Adrenal gland (tissue), 12 donors: ENCODE results near the gene FGF12. TPM values are rescaled to one million over a fixed set of nuclear protein-coding genes. Genes with fewer than 3 reads are reported as not detected.

Experiments
- DNase-seq, 7 donors: peaks; one replicate each; pipeline ENCODE4 v3.0.0-alpha.2; 2019 to 2020
- H3K27ac ChIP-seq, 5 donors: fragments of 200-600 bp; sonication (generic) in 4 of 5; 1 replicate in 3 of 5; 2 replicates in 2 of 5; pipeline versions ENCODE4 v1.5.1 to v1.8.0; 2016 to 2020; ENCODE audit warnings: mild to moderate bottlenecking in 1 of 5
- H3K27me3 ChIP-seq: fragments of 200-600 bp; 2 replicates; pipeline ENCODE4 v1.8.0; 2021
- H3K36me3 ChIP-seq, 2 donors: fragments of 200-600 bp; replicated peaks in 1 of 2; 1 replicate in 1 of 2; 2 replicates in 1 of 2; pipeline versions ENCODE4 v1.5.1 to v1.8.0; 2018 to 2022
- H3K4me1 ChIP-seq, 2 donors: fragments of 200-600 bp; replicated peaks in 1 of 2; 1 replicate in 1 of 2; 2 replicates in 1 of 2; pipeline versions ENCODE4 v1.5.1 to v1.8.0; 2018 to 2021
- H3K4me3 ChIP-seq, 4 donors: fragments of 200-600 bp; sonication (generic) in 3 of 4; one replicate each; pipeline ENCODE4 v1.5.1; 2016 to 2018
- H3K9me3 ChIP-seq, 3 donors: fragments of 200-600 bp; sonication (generic) in 1 of 3; replicated peaks in 1 of 3; 1 replicate in 2 of 3; 2 replicates in 1 of 3; pipeline versions ENCODE4 v1.5.1 to v1.8.0; 2016 to 2021
- CTCF ChIP-seq, 6 experiments: fragments of 450-650 bp in 4 of 6; fragments of 200-600 bp in 2 of 6; sonication (generic) in 1 of 6; IDR thresholded peaks; 1 replicate in 5 of 6; 2 replicates in 1 of 6; pipeline versions ENCODE4 v1.5.1 to v1.8.0; 2016 to 2021; ENCODE audit warnings: antibody characterized with exemption in 6 of 6, mild to moderate bottlenecking in 2 of 6, moderate library complexity in 1 of 6
- POLR2A ChIP-seq, 2 donors: fragments of 450-650 bp; IDR thresholded peaks; one replicate each; pipeline ENCODE4 v1.6.1; 2017; ENCODE audit warnings: antibody characterized with exemption in 2 of 2, mild to moderate bottlenecking in 2 of 2, moderate library complexity in 1 of 2
- WGBS, 4 donors: extraction: QIAGEN DNeasy Blood & Tissue Kit in 2 of 4; methylation state at CpG; one replicate each; pipeline versions ENCODE4 v1.1.5 to v1.1.7; 2013 to 2017; 5-methylcytosine and 5-hydroxymethylcytosine counted together
- intact Hi-C, 2 donors: fragments of 100-400 bp; cut with DNase I; formaldehyde crosslinking; loops; one replicate each; pipeline versions ENCODE4 v1.14.1 to v1.15.0; 2022 to 2023
- polyA plus RNA-seq, 3 donors: library from polyadenylated mRNA; stranded (reverse); fragments of 200-250 nt in 2 of 3; fragments of 350-450 nt in 1 of 3; fragmentation: Illumina TruSeq in 1 of 3; extraction: RNeasy Lipid Tissue Mini Kit (QIAGEN cat#74804) in 1 of 3; gene quantifications; one replicate each; pipeline ENCODE4 v1.2.3, GENCODE V29; 2013 to 2014
- total RNA-seq, 9 donors: library from RNA; depleted of rRNA in 4 of 9; stranded (reverse); fragments of >200 nt in 4 of 9; fragments of 120-200 nt in 1 of 9; fragmentation: NEBNext Ultra II Directional in 1 of 9; extraction: Animal tissue kit (Norgen Biotek cat#: 25700) in 1 of 9; gene quantifications; one replicate each; pipeline versions ENCODE4 v1.1.0 to v1.2.4, GENCODE V29; 2013 to 2023
- donor health status: healthy with polysubstance abuse.
- donor health status: Bipolar disorder and iron deficiency.
- donor health status: DM: yes; HTN: yes; CAD: no.
- donor health status: DM: no; HTN: no; CAD: no.
- donor health status: DM: no; HTN: no; CAD: no.
- donor health status: DM: yes; HTN: yes; CAD: no.

Gene FGF12
- total and polyA plus RNA-seq, 12 donors: 23.3 to 286 (median 81.3) TPM

- no peak overlapping the region for H3K27ac ChIP-seq
- TF ChIP-seq CTCF (IDR thresholded peaks at IDR 0.05): no peak
- TF ChIP-seq POLR2A (IDR thresholded peaks at IDR 0.05): no peak
Observed at GRCh38 chr3:192313605-192314004, 413.7 kb downstream of the FGF12 start.

GRCh38 chr3:192307631-192308030 lies 419.7 kb downstream of the FGF12 start:
- Histone ChIP-seq H3K27me3 (no peaks in the 10 kb centered on the region), H3K4me3 (no peak overlapping the region), H3K36me3 (no peaks in the 10 kb centered on the region), H3K27ac (no peak overlapping the region), H3K4me1 (peaks cover 0 to 5% of the 10 kb centered on the region in 2 donors), H3K9me3 (no peaks in the 10 kb centered on the region)
- TF ChIP-seq CTCF (IDR thresholded peaks at IDR 0.05): no peak
- no peak for TF ChIP-seq POLR2A (IDR thresholded peaks at IDR 0.05)
- DNase-seq: no peak
- WGBS, 4 donors: 70 to 82% (median 78%) methylated on average over 3 of the region's 3 CpGs
- intact Hi-C loops: no loop called here

More at GRCh38 chr3:192313605-192314004, 413.7 kb downstream of the FGF12 start:
- no peak for DNase-seq
- Histone ChIP-seq H3K36me3 (no peaks in the 10 kb centered on the region), H3K4me1 (peaks cover 0 to 11% of the 10 kb centered on the region in 2 donors), H3K4me3 (no peak overlapping the region), H3K9me3 (no peaks in the 10 kb centered on the region), H3K27me3 (no peaks in the 10 kb centered on the region)
- intact Hi-C loops: no loop called here

DNA sequence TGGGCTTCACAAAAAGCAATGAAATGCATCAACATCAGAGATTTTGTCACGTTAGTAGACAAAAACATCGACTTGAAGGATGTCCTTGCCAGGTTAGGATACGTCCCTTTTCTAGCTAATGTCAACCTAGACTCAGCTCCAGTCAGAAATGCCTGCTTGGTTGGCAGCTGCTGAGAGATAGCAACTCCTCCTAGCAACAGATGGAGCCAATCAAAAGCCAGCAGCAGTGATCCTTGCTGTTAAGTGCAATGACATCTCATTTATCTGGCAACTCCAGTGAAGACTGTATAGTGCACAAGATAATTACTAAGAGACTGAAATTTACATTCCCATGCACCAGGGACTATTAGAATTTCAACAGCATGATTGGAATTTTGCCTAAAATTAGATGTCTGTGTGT lies 424.1 kb downstream of the FGF12 start:
- Histone ChIP-seq H3K27ac (no peak overlapping the region), H3K4me3 (no peak overlapping the region), H3K4me1 (peaks cover 0 to 5% of the 10 kb centered on the region in 2 donors), H3K9me3 (no peaks in the 10 kb centered on the region), H3K36me3 (no peaks in the 10 kb centered on the region), H3K27me3 (no peaks in the 10 kb centered on the region)
- intact Hi-C loops: no loop called here
- DNase-seq: peak in 5 of 7 donors; percentile 14 to 62 (median 26)
- no peak for TF ChIP-seq CTCF (IDR thresholded peaks at IDR 0.05)
- no peak for TF ChIP-seq POLR2A (IDR thresholded peaks at IDR 0.05)
- 27 to 52% (median 30%) methylated on average over 3 of the region's 3 CpGs for WGBS, 4 donors

GRCh38 chr3:192302721-192303120 lies 424.6 kb downstream of the FGF12 start:
- intact Hi-C loops: no loop called here
- Histone ChIP-seq H3K4me1 (peaks cover 0 to 4% of the 10 kb centered on the region in 2 donors), H3K36me3 (no peaks in the 10 kb centered on the region), H3K9me3 (no peaks in the 10 kb centered on the region), H3K27ac (no peak overlapping the region), H3K27me3 (no peaks in the 10 kb centered on the region), H3K4me3 (no peak overlapping the region)
- no peak for DNase-seq
- TF ChIP-seq CTCF (IDR thresholded peaks at IDR 0.05) (no peak), POLR2A (IDR thresholded peaks at IDR 0.05) (no peak)
